ENCODE measurements around the gene TFCP2L1.

TFCP2L1 gene

DNA sequence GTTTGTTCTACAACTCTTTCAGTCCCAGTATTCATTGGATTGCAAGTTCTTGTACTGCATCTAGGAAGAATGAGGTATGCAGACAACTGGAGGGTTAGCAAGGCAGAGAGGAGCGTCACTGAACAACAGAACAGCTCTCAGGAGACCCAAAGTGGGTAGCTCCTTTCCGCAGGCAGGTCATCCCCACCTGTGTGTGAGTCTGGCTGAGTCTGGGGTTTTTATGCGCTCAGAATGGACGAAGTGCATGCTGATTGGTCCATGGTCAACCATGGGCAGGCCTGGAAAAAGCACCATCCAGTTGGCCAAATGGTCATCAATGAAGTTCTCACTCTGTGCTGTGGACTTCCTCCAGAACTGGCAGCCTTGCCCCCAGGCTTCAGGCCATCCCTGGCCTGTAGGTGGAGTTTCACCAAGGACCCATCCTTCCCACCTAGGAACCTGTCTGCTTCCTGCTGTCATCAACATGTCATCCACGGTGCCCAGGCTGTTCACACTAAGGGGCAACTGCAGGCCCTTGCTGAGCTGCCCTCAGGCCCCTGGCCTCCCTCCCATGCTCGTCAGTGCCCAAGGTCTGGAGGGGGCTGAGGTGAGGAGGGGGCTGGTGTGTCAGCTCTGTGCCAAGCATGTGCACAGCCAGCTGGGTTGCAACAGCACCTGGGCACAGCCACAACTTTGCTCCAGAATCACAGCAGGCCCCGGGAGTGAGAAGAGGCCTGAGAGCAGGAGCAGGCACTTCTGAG, 11.1 kb upstream of the TFCP2L1 start:
- Histone ChIP-seq H3K36me3 (ENCODE audit: control insufficient read depth, insufficient read depth, low read length, severe bottlenecking) (no peaks in the 10 kb centered on the region), H3K27me3 (replicated peaks; ENCODE audit: control insufficient read depth, insufficient read depth, low read length) (peaks cover 39% of the 10 kb centered on the region), H3K4me3 (ENCODE audit: low read length) (no peak overlapping the region), H3K9ac (ENCODE audit: low read length) (no peak overlapping the region), H3K9me3 (ENCODE audit: control insufficient read depth, low read length) (peaks cover 7% of the 10 kb centered on the region), H3K4me1 (ENCODE audit: control insufficient read depth, insufficient read depth, low read length) (no peaks in the 10 kb centered on the region)
- no peak for DNase-seq (ENCODE audit: low read depth)

DNA sequence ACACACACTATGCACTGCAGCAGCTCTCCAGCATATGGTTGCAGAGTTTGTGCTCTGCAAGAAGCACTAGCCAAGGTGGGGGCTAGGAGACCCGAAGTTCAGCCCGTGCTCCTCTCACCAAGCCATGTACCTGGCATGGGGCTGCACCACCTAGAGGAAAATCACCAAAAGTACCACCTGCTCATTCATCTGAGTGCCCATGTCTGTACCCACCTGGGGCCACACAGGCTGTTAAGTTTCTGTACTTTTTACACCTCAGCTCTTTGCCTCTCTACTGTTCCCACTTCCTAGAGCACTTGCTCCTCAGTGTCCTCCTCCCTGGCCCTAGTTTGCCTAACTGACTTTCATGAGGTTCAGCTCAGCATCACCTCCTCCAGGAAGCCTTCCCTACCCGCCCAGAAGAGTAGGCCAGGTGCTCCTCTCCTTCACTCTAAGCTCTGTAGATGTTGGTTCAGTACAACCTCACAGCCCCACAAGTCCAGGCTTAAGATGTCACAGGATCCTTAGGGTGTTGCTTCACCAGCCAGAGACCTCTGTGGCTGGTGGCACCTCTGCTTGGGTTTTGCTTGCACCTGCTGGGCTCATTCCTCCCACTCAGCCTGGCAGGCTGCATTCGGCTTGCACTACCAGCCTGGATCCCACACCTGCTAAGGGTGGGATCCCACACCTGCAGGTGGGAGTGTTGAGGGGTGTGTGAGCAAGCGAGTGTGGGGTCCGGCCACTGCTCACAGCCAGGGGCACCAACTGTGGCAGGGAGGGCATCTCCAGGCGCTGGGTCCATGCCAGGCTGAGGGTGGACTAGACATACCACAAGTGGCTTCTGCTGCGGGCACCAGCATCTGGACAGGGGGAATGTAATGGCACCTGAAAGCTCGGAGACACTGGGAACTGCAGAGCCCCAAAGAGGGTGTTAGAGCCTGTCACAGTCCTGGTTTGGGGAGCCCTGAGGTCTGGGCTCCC, 10.2 kb upstream of the TFCP2L1 start:
- Histone ChIP-seq H3K9ac (ENCODE audit: low read length) (no peak overlapping the region), H3K4me1 (ENCODE audit: control insufficient read depth, insufficient read depth, low read length) (no peaks in the 10 kb centered on the region)
- no peak for DNase-seq (ENCODE audit: low read depth)

GRCh38 chr2:121293450-121294325, 8.7 kb upstream of the TFCP2L1 start:
- H3K9me3 ChIP-seq (ENCODE audit: control insufficient read depth, low read length) = peaks cover 2% of the 10 kb centered on the region
- no peak for DNase-seq (ENCODE audit: low read depth)
- H3K9ac ChIP-seq (ENCODE audit: low read length) = no peak overlapping the region
- H3K27me3 ChIP-seq (replicated peaks; ENCODE audit: control insufficient read depth, insufficient read depth, low read length) = peaks cover 30% of the 10 kb centered on the region
- no peaks in the 10 kb centered on the region for H3K4me1 ChIP-seq (ENCODE audit: control insufficient read depth, insufficient read depth, low read length)
- no peak overlapping the region for H3K4me3 ChIP-seq (ENCODE audit: low read length)
- no peaks in the 10 kb centered on the region for H3K36me3 ChIP-seq (ENCODE audit: control insufficient read depth, insufficient read depth, low read length, severe bottlenecking)

More for the DNA sequence above, 10.2 kb upstream of the TFCP2L1 start:
- H3K4me3 ChIP-seq (ENCODE audit: low read length) = no peak overlapping the region
- no peaks in the 10 kb centered on the region for H3K36me3 ChIP-seq (ENCODE audit: control insufficient read depth, insufficient read depth, low read length, severe bottlenecking)
- peaks cover 32% of the 10 kb centered on the region for H3K27me3 ChIP-seq (replicated peaks; ENCODE audit: control insufficient read depth, insufficient read depth, low read length)
- H3K9me3 ChIP-seq (ENCODE audit: control insufficient read depth, low read length) = peaks cover 2% of the 10 kb centered on the region

GRCh38 chr2:121291251-121291580, 6.2 kb upstream of the TFCP2L1 start:
- Histone ChIP-seq H3K4me1 (ENCODE audit: control insufficient read depth, insufficient read depth, low read length) (no peaks in the 10 kb centered on the region), H3K9me3 (ENCODE audit: control insufficient read depth, low read length) (peaks cover 2% of the 10 kb centered on the region), H3K36me3 (ENCODE audit: control insufficient read depth, insufficient read depth, low read length, severe bottlenecking) (no peaks in the 10 kb centered on the region), H3K9ac (ENCODE audit: low read length) (no peak overlapping the region), H3K4me3 (ENCODE audit: low read length) (no peak overlapping the region), H3K27me3 (replicated peaks; ENCODE audit: control insufficient read depth, insufficient read depth, low read length) (peaks cover 29% of the 10 kb centered on the region)
- DNase-seq (ENCODE audit: low read depth) = no peak

- Histone ChIP-seq H3K27me3 (replicated peaks; ENCODE audit: control insufficient read depth, insufficient read depth, low read length) (peaks cover 28% of the 10 kb centered on the region), H3K9ac (ENCODE audit: low read length) (no peak overlapping the region), H3K4me1 (ENCODE audit: control insufficient read depth, insufficient read depth, low read length) (peaks cover 2% of the 10 kb centered on the region), H3K36me3 (ENCODE audit: control insufficient read depth, insufficient read depth, low read length, severe bottlenecking) (no peaks in the 10 kb centered on the region), H3K4me3 (ENCODE audit: low read length) (no peak overlapping the region), H3K9me3 (ENCODE audit: control insufficient read depth, low read length) (no peaks in the 10 kb centered on the region)
- no peak for DNase-seq (ENCODE audit: low read depth)
These were observed 4.3 kb upstream of the TFCP2L1 start for GRCh38 chr2:121289271-121289670.

GRCh38 chr2:121288454-121289231, 3.6 kb upstream of the TFCP2L1 start:
- Histone ChIP-seq H3K36me3 (ENCODE audit: control insufficient read depth, insufficient read depth, low read length, severe bottlenecking) (no peaks in the 10 kb centered on the region), H3K4me1 (ENCODE audit: control insufficient read depth, insufficient read depth, low read length) (peaks cover 6% of the 10 kb centered on the region)

DNA sequence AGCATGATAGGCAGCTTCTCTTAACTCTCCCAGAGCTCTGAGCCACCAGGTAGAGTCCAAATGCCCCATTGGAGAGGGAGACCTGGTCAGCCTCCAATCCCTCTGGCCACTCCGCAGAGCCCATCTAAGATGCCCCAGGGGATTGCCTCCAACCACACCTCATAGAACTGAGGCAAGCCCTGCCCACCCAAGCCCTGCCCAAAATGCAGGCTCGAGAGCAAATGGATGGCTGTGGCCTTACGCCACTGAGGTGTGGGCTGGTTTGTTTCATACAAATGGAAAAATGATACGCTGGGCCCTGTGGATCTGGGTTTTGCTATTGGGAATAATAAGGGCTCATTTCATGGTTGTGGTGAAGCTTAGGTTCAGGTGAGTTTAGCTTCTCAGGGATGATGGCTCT, 3.0 kb upstream of the TFCP2L1 start:
- Histone ChIP-seq H3K9ac (ENCODE audit: low read length) (no peak overlapping the region), H3K4me3 (ENCODE audit: low read length) (no peak overlapping the region), H3K27me3 (replicated peaks; ENCODE audit: control insufficient read depth, insufficient read depth, low read length) (peaks cover 25% of the 10 kb centered on the region), H3K36me3 (ENCODE audit: control insufficient read depth, insufficient read depth, low read length, severe bottlenecking) (no peaks in the 10 kb centered on the region), H3K9me3 (ENCODE audit: control insufficient read depth, low read length) (no peaks in the 10 kb centered on the region), H3K4me1 (ENCODE audit: control insufficient read depth, insufficient read depth, low read length) (peaks cover 6% of the 10 kb centered on the region)
- no peak for DNase-seq (ENCODE audit: low read depth)

More at GRCh38 chr2:121288454-121289231, 3.6 kb upstream of the TFCP2L1 start:
- no peak overlapping the region for H3K4me3 ChIP-seq (ENCODE audit: low read length)
- H3K9ac ChIP-seq (ENCODE audit: low read length) = no peak overlapping the region
- peaks cover 26% of the 10 kb centered on the region for H3K27me3 ChIP-seq (replicated peaks; ENCODE audit: control insufficient read depth, insufficient read depth, low read length)
- DNase-seq (ENCODE audit: low read depth) = no peak
- H3K9me3 ChIP-seq (ENCODE audit: control insufficient read depth, low read length) = no peaks in the 10 kb centered on the region

DNA sequence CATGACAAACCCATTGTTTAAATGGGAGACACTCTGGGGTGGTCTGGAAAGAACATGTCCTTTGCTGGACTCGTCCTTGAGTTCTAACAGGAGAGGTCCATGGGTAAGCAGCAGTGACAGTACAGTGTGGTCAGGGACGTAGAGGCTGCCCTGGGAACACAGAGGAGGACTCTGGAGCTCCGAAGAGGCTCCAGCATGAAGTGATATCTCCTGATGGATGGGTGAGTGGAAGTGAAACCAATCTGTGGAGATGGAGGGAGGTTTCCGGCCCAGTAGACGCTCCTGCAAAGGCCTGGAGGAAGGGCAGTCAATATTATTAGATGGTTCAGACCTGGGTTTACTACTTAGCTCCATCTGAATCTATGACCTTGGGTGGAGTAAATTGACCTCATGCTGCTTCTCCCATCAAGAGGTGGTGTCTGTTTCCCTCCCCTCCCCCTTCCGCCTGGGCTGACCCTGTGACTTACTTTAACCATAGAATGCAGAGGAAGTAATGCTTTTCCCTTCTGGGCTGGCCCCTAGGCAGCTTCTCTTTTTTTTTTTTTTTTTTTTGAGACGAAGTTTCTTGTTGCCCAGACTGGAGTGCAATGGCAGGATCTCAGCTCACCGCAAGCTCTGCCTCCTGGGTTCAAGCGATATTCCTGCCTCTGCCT, 2.3 kb upstream of the TFCP2L1 start:
- H3K9ac ChIP-seq (ENCODE audit: low read length) = no peak overlapping the region
- DNase-seq (ENCODE audit: low read depth) = no peak
- H3K4me1 ChIP-seq (ENCODE audit: control insufficient read depth, insufficient read depth, low read length) = peaks cover 6% of the 10 kb centered on the region
- H3K27me3 ChIP-seq (replicated peaks; ENCODE audit: control insufficient read depth, insufficient read depth, low read length) = peaks cover 22% of the 10 kb centered on the region
- H3K9me3 ChIP-seq (ENCODE audit: control insufficient read depth, low read length) = no peaks in the 10 kb centered on the region
- H3K36me3 ChIP-seq (ENCODE audit: control insufficient read depth, insufficient read depth, low read length, severe bottlenecking) = no peaks in the 10 kb centered on the region
- no peak overlapping the region for H3K4me3 ChIP-seq (ENCODE audit: low read length)

DNA sequence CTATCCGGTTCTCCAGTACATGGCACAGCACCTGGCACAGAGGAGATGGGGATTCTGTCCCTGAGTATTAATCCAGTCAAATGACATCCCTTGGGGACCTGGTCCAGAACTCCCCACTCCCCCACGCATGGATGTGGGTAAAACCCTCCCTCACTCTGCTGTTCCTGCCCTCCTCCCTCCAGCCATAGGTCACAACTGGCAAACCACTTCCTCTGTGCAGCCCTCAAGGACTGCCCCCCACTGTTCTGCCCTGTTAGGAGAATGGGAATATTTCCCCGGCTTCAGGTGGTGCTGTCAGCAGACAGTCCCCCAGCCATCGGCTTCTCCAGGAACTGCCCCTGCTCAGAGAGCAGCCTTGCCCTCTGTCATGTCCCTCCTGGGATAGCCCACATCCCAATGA, 1.5 kb upstream of the TFCP2L1 start:
- H3K4me3 ChIP-seq (ENCODE audit: low read length) = no peak overlapping the region
- no peak for DNase-seq (ENCODE audit: low read depth)
- no peak overlapping the region for H3K9ac ChIP-seq (ENCODE audit: low read length)
- H3K4me1 ChIP-seq (ENCODE audit: control insufficient read depth, insufficient read depth, low read length) = peaks cover 6% of the 10 kb centered on the region
- no peaks in the 10 kb centered on the region for H3K36me3 ChIP-seq (ENCODE audit: control insufficient read depth, insufficient read depth, low read length, severe bottlenecking)
- no peaks in the 10 kb centered on the region for H3K9me3 ChIP-seq (ENCODE audit: control insufficient read depth, low read length)
- H3K27me3 ChIP-seq (replicated peaks; ENCODE audit: control insufficient read depth, insufficient read depth, low read length) = peaks cover 19% of the 10 kb centered on the region

GRCh38 chr2:121285926-121286325, 924 bp upstream of the TFCP2L1 start:
- Histone ChIP-seq H3K36me3 (ENCODE audit: control insufficient read depth, insufficient read depth, low read length, severe bottlenecking) (no peaks in the 10 kb centered on the region), H3K27me3 (replicated peaks; ENCODE audit: control insufficient read depth, insufficient read depth, low read length) (peaks cover 19% of the 10 kb centered on the region), H3K9ac (ENCODE audit: low read length) (no peak overlapping the region), H3K4me3 (ENCODE audit: low read length) (no peak overlapping the region), H3K4me1 (ENCODE audit: control insufficient read depth, insufficient read depth, low read length) (peaks cover 6% of the 10 kb centered on the region), H3K9me3 (ENCODE audit: control insufficient read depth, low read length) (no peaks in the 10 kb centered on the region)
- DNase-seq (ENCODE audit: low read depth) = no peak

Data from adipocyte (in vitro differentiated cells).